NAMALWA (cell line): ENCODE data around the gene CALHM5.
A peak's percentile ranks its signal among the peaks of the same experiment; 100 is the strongest.
"Not testable (repeated sequence)": the region's sequence is repeated elsewhere in the genome, so short reads cannot be mapped to it uniquely, and the experiment has no call there.

ENCODE experiments used
- DNase-seq: peaks from one replicate; pipeline ENCODE4 v3.0.0-alpha.2; 2015; ENCODE audit warnings: low spot score

Gene CALHM5

GRCh38 chr6:116511424-116512110 is at the start of gene CALHM5:
TSS of gene CALHM5 (plus strand) at chr6:116511639. CDS start at chr6:116511697, 58 bp downstream.
- DNase-seq = no peak

GRCh38 chr6:116461932-116462885 is 49.2 kb upstream of the CALHM5 start:
- no peak for DNase-seq

GRCh38 chr6:116463301-116463700 is 48.1 kb upstream of the CALHM5 start:
- DNase-seq = no peak

GRCh38 chr6:116465246-116465645 is 46.2 kb upstream of the CALHM5 start:
- peak; percentile 41 for DNase-seq

- DNase-seq = no peak
Measured at GRCh38 chr6:116467096-116467495, 44.3 kb upstream of the CALHM5 start.

- no peak for DNase-seq
Measured at GRCh38 chr6:116467514-116467913, 43.9 kb upstream of the CALHM5 start.

- no peak for DNase-seq
Measured at GRCh38 chr6:116468293-116468692, 43.1 kb upstream of the CALHM5 start.

- no peak for DNase-seq
Measured at GRCh38 chr6:116471531-116471930, 39.9 kb upstream of the CALHM5 start.

- DNase-seq = no peak
Measured at GRCh38 chr6:116472706-116473105, 38.7 kb upstream of the CALHM5 start.

GRCh38 chr6:116475141-116475540 is 36.3 kb upstream of the CALHM5 start:
- DNase-seq = no peak

GRCh38 chr6:116476002-116476678 is 35.3 kb upstream of the CALHM5 start:
- DNase-seq = peak; percentile 64

- DNase-seq = no peak
Measured at GRCh38 chr6:116482780-116483179, 28.7 kb upstream of the CALHM5 start.

- DNase-seq = no peak
Measured at GRCh38 chr6:116483616-116484015, 27.8 kb upstream of the CALHM5 start.

GRCh38 chr6:116485559-116486184 is 25.8 kb upstream of the CALHM5 start:
- DNase-seq = no peak

- no peak for DNase-seq
Measured at GRCh38 chr6:116491610-116492330, 19.7 kb upstream of the CALHM5 start.

- no peak for DNase-seq
Measured at GRCh38 chr6:116492331-116493067, 18.9 kb upstream of the CALHM5 start.

GRCh38 chr6:116495161-116495560 is 16.3 kb upstream of the CALHM5 start:
- DNase-seq = not testable (repeated sequence)

GRCh38 chr6:116497113-116497676 is 14.2 kb upstream of the CALHM5 start:
- no peak for DNase-seq

- no peak for DNase-seq
Measured at GRCh38 chr6:116500969-116501433, 10.4 kb upstream of the CALHM5 start.

- DNase-seq = no peak
Measured at GRCh38 chr6:116507324-116507723, 4.1 kb upstream of the CALHM5 start.
